GM19239 (cell line): ENCODE measurements around the gene NCKAP5L.

Source experiments
- DNase-seq: peaks from one replicate; pipeline ENCODE4 v3.0.0; 2011; ENCODE audit warnings: low spot score; ENCODE audit not compliant: insufficient read length
- FAIRE-seq: peaks from 2 replicates; lab custom pipeline; 2011; peaks lifted over from hg19 to GRCh38; lab: Jason Lieb, UNC

Gene NCKAP5L

DNA sequence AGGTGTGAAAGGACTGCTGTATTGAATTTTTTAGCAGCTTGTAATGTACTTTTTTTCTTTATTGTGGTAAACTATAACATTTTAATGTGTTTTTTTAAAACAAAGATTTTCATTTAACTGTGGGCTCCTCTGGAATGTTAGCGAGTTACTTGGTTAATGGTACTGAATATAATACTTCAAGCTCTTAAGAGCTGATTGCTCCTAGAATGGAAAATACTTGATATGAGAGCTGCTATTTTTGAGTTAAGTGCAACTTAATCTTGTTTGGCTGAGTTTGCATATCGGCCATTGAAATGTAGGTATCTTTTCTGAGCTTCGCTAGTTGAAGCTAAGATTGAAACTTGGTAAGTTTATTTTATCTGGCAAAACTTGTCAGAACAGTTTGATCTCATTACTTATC, 79.4 kb downstream of the NCKAP5L start:
- no peak for FAIRE-seq
- DNase-seq = no peak

GRCh38 chr12:49748306-49748705, 79.9 kb downstream of the NCKAP5L start:
- no peak for DNase-seq
- no peak for FAIRE-seq

- no peak for FAIRE-seq
- DNase-seq = no peak
Observed at GRCh38 chr12:49744363-49744885, 83.8 kb downstream of the NCKAP5L start.

DNA sequence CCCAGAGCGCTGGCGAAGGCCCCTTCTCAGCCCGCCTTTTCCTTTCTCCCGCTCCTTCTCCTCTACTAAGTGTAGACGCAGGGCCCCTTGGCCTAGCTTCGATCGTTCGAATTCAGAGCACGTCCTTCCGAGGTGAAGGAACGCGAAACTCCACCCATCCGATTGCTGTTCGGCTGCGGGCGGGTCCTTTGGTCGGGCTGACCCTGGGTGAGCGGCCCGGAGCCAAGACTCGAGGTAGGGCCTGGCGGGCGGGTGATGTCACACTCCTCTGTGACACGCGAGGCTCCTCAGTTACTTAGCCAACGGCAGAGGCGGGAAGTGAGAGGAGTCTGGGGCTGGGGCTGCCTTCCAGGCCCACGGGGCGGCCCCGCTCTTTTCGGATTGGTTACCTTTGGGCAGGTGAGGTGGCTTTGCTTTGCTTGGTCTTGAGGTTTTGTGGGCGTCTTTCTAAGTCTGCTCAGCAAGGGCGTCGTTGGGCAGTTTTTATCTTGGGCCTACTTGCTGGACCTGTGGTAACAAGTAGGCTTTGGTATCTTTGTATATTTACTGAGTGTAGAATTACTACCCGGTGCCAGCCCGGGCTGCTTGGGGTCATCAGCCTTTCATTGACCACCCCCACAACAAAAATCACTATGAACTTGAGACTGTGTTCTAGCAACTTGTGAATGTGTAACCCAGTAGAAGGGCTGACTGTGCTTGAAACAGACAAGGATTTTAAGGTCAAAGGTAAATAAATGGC, 86.2 kb downstream of the NCKAP5L start:
- peak; percentile 56 for FAIRE-seq
- DNase-seq = peak; percentile 38
